Stimulated activated CD4-positive, alpha-beta T cell treated with anti-CD3 and anti-CD28 coated beads, TNF-alpha, amount 100 ng/mL, for 1 hour (primary cell): ENCODE results near the gene PSMA6.
"Not testable (repeated sequence)": the region's sequence is repeated elsewhere in the genome, so short reads cannot be mapped to it uniquely, and the experiment has no call there.

ENCODE experiments used
- DNase-seq, 3 donors: peaks; one replicate each; pipeline ENCODE4 v3.0.0-alpha.2; 2020; ENCODE audit warnings: low read depth in 3 of 3, low spot score in 1 of 3

Gene PSMA6

GRCh38 chr14:35292051-35292769, at the start of gene PSMA6:
Gene PSMA6, plus strand, starts transcription at chr14:35292382. Its CDS starts 95 bp downstream, at chr14:35292477.
- peak; percentile 95 to 98 (median 97) for DNase-seq

GRCh38 chr14:35242599-35243311, 49.4 kb upstream of the PSMA6 start:
- DNase-seq: no peak

DNA sequence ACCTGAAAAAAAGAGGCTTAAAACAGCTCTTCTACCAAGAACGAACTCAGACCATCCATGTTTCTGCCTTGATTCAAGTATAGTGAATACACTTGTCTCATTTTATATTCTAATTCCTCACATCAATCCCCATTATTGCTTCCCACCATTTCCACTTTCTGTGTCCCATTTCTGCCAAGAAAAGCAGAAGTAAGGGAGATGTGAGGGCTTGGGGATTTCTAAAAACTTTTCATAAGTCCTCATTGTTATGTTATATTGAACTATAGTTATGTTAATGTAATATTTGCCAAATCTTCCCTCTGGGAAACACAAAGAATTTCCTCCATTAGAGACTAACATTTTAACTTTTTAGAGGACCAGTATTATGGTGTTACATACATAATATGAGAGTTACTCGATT, 48.2 kb upstream of the PSMA6 start:
- DNase-seq: no peak

GRCh38 chr14:35244542-35244941, 47.6 kb upstream of the PSMA6 start:
- DNase-seq: no peak

- no peak for DNase-seq
Observed at GRCh38 chr14:35245051-35245450, 47.1 kb upstream of the PSMA6 start.

DNA sequence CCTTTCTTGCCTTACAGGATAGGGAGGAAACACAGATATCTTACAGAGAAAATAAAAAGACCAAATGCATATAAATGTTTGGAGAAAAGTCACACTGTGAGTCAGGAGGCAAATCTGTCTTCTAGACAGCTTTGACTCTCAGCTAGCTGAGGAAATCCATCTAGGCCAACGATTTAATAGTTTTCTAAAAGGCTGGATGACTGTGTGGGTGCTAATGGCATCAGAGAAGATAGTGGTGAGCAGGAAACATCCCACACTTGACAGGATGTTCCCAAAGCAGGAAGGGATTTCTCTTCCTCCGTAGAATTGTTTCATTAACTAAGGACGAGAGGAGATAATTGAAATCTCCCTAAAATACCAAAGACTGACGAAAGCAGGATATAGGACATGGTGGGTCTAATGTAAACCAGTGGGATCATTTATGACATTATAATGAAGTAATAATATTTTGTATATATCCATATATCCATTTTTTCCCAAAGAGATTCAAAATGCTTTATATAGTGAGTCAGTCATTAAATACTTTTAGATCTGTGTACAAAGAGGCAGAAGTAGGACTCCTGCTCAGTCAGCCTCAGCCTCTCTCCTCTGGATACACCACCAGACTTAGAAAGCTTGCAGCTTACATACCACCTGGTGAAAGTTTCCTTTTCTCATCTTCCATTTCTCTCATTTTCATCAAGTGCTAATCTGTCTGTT, 44.3 kb upstream of the PSMA6 start:
- no peak for DNase-seq

- DNase-seq: no peak
Observed at GRCh38 chr14:35248476-35248788, 43.8 kb upstream of the PSMA6 start.

DNA sequence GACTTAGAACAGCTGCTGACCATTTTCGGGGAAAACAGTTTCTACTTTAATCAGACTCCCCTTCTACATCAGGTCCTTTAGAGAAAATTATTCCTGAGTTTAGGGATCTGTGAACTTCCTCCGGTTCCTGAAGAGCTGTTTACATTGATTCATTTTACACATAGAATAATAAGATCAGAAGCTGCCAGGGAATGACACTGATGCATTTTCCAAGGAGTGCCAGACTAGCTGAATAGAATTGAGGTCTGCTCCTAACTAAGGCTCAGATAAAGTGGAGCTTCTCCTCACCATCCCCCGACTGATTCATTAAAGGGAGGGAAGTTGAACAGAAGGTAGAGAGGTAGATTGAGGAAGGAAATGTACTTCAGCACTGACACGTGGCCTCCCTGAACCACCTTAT, 41.9 kb upstream of the PSMA6 start:
- no peak for DNase-seq

- DNase-seq: no peak
Observed at GRCh38 chr14:35252451-35252868, 39.7 kb upstream of the PSMA6 start.

GRCh38 chr14:35253056-35253455, 39.1 kb upstream of the PSMA6 start:
- not testable (repeated sequence) for DNase-seq

DNA sequence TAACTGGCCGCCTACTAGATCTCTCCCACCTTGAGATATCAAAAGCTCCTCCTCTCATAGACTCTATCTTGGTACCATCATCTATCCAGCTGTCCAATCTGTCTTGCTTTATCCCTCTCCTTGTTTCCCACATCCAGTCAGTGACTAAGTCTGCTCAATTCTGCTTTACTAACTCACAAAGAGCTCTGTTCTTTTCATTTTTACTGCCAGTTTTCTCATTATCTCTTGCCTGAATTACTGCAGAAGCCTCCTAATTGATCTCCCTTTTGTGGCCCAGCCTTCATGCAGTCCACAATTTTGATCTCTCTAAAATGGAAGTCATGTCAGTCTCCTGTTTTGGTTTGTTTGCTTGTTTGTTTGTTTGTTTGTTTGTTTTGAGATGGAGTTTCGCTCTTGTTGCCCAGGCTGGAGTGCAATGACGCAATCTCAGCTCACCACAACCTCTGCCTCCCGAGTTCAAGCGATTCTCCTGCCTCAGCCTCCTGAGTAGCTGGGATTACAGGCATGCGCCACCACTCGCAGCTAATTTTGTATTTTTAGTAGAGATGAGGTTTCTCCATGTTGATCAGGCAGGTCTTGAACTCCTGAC, 38.1 kb upstream of the PSMA6 start:
- not testable (repeated sequence) for DNase-seq

DNA sequence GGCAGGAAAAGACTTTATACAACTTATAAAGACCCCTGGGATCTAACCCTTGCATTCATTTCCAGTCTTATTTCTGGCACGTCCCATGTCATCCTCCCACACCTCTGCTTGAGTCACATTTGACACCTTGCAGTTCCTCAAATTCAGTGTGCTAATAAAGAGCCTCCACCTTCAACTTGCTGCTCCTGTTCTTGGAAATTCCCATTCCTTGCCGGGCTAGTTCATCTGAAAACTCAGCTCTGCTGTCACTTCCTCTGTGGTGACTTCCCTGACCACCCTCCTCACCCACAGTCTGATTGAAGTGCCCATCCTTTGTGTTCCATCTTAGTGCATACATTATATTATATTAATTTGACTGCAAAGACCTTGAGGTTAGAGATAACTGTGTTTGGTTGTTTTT, 37.4 kb upstream of the PSMA6 start:
- no peak for DNase-seq

DNA sequence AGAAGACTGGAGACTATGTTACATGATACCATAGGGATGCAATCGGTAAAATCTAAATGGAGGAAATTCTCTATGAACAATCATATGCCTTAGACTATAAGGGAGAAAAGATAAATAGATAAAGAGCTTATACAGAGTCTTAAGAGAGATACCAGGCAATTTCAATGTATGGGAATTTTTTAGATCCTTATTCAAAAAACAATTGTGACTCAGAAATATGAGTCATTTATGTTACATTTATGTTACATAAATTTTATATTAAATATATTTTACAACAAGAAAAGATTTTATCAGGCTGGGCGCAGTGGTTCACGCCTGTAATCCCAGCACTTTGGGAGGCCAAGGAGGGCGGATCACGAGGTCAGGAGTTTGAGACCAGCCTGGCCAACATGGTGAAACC, 36.5 kb upstream of the PSMA6 start:
- no peak for DNase-seq

DNA sequence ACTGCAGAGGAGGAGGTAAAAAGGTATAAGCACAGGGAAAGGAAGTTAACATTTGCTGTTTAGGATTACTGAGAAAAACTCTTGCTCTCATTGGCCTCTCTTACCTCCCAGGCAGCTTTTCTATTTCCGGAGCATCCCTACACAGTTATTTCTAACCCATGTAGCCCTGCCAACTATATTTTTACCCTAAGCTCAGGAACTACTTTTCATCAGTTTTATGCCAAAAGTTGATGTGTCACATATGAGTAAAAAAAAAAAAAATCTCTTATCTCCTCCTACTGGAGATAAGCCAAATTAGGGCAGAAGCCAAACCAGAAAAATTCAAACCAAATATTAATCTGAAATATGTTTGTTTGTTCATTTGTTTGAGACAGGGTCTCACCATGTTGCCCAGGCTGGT, 34.4 kb upstream of the PSMA6 start:
- DNase-seq: no peak

- no peak for DNase-seq
Observed at GRCh38 chr14:35258420-35258819, 33.8 kb upstream of the PSMA6 start.

GRCh38 chr14:35261774-35262173, 30.4 kb upstream of the PSMA6 start:
- DNase-seq: no peak

DNA sequence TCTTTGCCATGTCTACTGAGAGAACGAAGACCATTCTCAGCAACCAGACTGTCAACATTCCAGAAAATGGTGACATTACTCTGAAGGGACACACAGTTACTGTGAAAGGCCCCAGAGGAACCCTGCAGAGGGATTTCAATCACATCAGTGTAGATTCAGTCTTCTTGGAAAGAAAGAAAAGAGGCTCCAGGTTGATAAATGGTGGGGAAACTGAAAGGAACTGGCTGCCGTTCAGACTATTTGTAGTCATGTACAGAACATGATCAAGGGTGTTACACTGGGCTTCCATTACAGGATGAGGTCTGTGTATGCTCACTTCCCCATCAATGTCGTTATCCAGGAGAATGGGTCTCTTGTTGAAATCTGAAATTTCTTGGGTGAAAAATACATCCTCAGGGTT, 29.7 kb upstream of the PSMA6 start:
- DNase-seq: no peak

DNA sequence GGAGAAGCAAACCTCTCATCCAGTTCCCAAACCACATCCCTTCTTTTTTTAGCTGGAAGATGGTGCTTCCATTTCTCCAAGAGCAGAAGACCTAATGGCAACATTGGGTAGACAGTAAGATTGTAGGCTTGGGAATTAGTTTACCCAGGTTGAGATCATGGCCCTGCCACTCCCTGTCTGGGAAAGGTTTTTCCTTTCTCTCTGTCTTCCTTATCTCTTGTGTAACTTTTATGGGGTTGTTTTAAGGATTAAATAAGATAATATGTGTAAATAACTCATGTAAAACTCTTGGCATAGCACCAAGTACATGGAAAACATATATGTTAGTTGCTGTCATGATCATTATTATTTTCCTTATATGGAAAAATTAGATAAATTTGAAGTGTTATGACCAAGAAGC, 23.2 kb upstream of the PSMA6 start:
- no peak for DNase-seq

- DNase-seq: no peak
Observed at GRCh38 chr14:35274805-35275204, 17.4 kb upstream of the PSMA6 start.

DNA sequence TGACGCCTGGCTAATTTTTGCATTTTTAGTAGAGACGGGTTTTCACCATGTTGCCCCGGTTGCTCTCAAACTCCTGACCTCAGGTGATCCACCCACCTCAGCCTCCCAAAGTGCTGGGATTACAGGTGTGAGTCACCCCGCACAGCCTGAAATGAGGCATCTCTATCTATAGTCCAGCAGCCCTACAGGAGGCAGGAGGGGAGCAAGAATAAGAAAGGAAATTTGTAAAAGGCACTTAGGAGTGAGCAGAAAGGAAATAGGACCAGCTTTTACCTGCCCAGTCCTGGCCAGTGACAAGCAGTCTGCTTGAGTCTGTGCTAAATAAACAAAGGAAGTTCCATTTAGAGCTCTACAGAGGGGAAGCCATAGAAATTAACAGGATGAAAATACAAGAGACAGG, 15.0 kb upstream of the PSMA6 start:
- DNase-seq: no peak

- no peak for DNase-seq
Observed at GRCh38 chr14:35279369-35279768, 12.8 kb upstream of the PSMA6 start.

- no peak for DNase-seq
Observed at GRCh38 chr14:35281341-35281740, 10.8 kb upstream of the PSMA6 start.
